Measurements from ENCODE around the gene LRMDA. TPM values are rescaled to one million over a fixed set of nuclear protein-coding genes. Genes with fewer than 3 reads are reported as not detected.

The LRMDA gene
- total and polyA plus RNA-seq, 2 donors (not counting 3 experiments of a cell fraction or from before 2014, with no cell fraction given) = 9.7 to 18.0 TPM

GRCh38 chr10:76032700-76033039 lies 601.2 kb downstream of the LRMDA start:
- H3K36me3 ChIP-seq (ENCODE audit: control insufficient read depth in 2 of 2, extremely low read depth in 1 of 2, insufficient read depth in 2 of 2, low read length in 2 of 2) = no peaks in the 10 kb centered on the region
- H3K27me3 ChIP-seq (ENCODE audit: control insufficient read depth in 2 of 2, insufficient read depth in 2 of 2, low read length in 2 of 2) = no peaks in the 10 kb centered on the region
- H3K9me1 ChIP-seq (replicated peaks; ENCODE audit: control insufficient read depth, extremely low read depth, insufficient read depth, low read length) = no peaks in the 10 kb centered on the region
- ChIA-PET CTCF (interaction anchor here (1.3 kb wide), 1 partner anchor 633 kb away, joined by 4 read pairs; no protein-coding TSS in a partner anchor), POLR2A (interaction anchor here (0.5 kb wide), 1 partner anchor 267 kb away, joined by 7 read pairs; no protein-coding TSS in a partner anchor)
- H3K4me1 ChIP-seq (ENCODE audit: control insufficient read depth, extremely low read depth, insufficient read depth, low read length) = peaks cover 12% of the 10 kb centered on the region
- intact Hi-C loops (cut with micrococcal nuclease) = no loop called here
- TF ChIP-seq MAX (IDR thresholded peaks at IDR 0.05; ENCODE audit: insufficient read depth, insufficient read length) (no peak), EZH2 (IDR thresholded peaks at IDR 0.05; ENCODE audit: borderline replicate concordance, low read depth, low read length, severe bottlenecking) (no peak), GATA2 (IDR thresholded peaks at IDR 0.05; ENCODE audit: insufficient read depth, insufficient read length, low read depth, low read length) (no peak), FOS (IDR thresholded peaks at IDR 0.05; ENCODE audit: borderline replicate concordance, insufficient read depth, low read length) (no peak), POLR2A (IDR thresholded peaks at IDR 0.05; ENCODE audit: low read depth, low read length) (no peak), POLR2AphosphoS5 (IDR thresholded peaks at IDR 0.05; ENCODE audit: insufficient read depth, low read depth, low read length) (no peak), JUN (IDR thresholded peaks at IDR 0.05; ENCODE audit: borderline replicate concordance, insufficient read depth, insufficient read length, low read depth) (no peak), MYC (IDR thresholded peaks at IDR 0.05; ENCODE audit: low read depth, low read length) (no peak)
- TF ChIP-seq, protein P1, sequence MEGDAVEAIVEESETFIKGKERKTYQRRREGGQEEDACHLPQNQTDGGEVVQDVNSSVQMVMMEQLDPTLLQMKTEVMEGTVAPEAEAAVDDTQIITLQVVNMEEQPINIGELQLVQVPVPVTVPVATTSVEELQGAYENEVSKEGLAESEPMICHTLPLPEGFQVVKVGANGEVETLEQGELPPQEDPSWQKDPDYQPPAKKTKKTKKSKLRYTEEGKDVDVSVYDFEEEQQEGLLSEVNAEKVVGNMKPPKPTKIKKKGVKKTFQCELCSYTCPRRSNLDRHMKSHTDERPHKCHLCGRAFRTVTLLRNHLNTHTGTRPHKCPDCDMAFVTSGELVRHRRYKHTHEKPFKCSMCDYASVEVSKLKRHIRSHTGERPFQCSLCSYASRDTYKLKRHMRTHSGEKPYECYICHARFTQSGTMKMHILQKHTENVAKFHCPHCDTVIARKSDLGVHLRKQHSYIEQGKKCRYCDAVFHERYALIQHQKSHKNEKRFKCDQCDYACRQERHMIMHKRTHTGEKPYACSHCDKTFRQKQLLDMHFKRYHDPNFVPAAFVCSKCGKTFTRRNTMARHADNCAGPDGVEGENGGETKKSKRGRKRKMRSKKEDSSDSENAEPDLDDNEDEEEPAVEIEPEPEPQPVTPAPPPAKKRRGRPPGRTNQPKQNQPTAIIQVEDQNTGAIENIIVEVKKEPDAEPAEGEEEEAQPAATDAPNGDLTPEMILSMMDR (IDR thresholded peaks at IDR 0.05; ENCODE audit: extremely low read depth in 1 of 2, insufficient read depth in 1 of 2, low read depth in 1 of 2, low read length in 2 of 2) = no peak
- H3K9me3 ChIP-seq (replicated peaks; ENCODE audit: control insufficient read depth, insufficient read depth, low read length) = no peaks in the 10 kb centered on the region
- H3K4me2 ChIP-seq (ENCODE audit: insufficient read depth, low read length) = no peak overlapping the region
- no TSS peak for BruUV-seq (replicated peaks)
- no peak for DNase-seq (ENCODE audit: low read depth, low spot score)
- H3K27ac ChIP-seq (ENCODE audit: insufficient read depth, low read depth, low read length) = no peak overlapping the region
- H3K79me2 ChIP-seq (ENCODE audit: control insufficient read depth, insufficient read depth, low read length) = no peaks in the 10 kb centered on the region
- dilution Hi-C loops (cut with MboI; ENCODE audit: extremely low pct_ligation_motif_present, low sequenced_read_pairs) = no loop called here
- H3K9ac ChIP-seq (replicated peaks; ENCODE audit: extremely low read depth, insufficient read depth, low read length) = no peak overlapping the region
- H3K4me3 ChIP-seq (replicated peaks in 1 of 3; ENCODE audit: insufficient read depth in 1 of 3, low read depth in 1 of 3, low read length in 3 of 3) = no peak overlapping the region
- no peak for FAIRE-seq
- H4K20me1 ChIP-seq (replicated peaks; ENCODE audit: control insufficient read depth, extremely low read depth, insufficient read depth, low read length) = no peaks in the 10 kb centered on the region
- no peak overlapping the region for H2AFZ ChIP-seq (ENCODE audit: low read depth, low read length)
